Astrocyte of the spinal cord (primary cell): ENCODE data around the gene CTIF.

ENCODE experiments used
- DNase-seq: peaks from one replicate; pipeline ENCODE4 v3.0.0; 2011; ENCODE audit warnings: low read depth, low spot score
- H3K4me3 ChIP-seq: 2 replicates; pipeline ENCODE4 v1.5.1; 2011; ENCODE audit warnings: low read depth, mild to moderate bottlenecking, low read length, moderate library complexity
- CTCF ChIP-seq: IDR thresholded peaks from 2 replicates; pipeline ENCODE4 v1.5.1; 2012; ENCODE audit warnings: low read depth, mild to moderate bottlenecking, low read length, inconsistent platforms
- in situ Hi-C: cut with HindIII; loops from 2 replicates; pipeline ENCODE4 v1.10.0; 2017; ENCODE audit warnings: low sequenced_read_pairs

Gene CTIF

GRCh38 chr18:48615566-48616401 is 77.0 kb downstream of the CTIF start:
- DNase-seq = no peak
- no peak for TF ChIP-seq CTCF
- H3K4me3 ChIP-seq = no peak overlapping the region
- in situ Hi-C loops = no loop called here

DNA sequence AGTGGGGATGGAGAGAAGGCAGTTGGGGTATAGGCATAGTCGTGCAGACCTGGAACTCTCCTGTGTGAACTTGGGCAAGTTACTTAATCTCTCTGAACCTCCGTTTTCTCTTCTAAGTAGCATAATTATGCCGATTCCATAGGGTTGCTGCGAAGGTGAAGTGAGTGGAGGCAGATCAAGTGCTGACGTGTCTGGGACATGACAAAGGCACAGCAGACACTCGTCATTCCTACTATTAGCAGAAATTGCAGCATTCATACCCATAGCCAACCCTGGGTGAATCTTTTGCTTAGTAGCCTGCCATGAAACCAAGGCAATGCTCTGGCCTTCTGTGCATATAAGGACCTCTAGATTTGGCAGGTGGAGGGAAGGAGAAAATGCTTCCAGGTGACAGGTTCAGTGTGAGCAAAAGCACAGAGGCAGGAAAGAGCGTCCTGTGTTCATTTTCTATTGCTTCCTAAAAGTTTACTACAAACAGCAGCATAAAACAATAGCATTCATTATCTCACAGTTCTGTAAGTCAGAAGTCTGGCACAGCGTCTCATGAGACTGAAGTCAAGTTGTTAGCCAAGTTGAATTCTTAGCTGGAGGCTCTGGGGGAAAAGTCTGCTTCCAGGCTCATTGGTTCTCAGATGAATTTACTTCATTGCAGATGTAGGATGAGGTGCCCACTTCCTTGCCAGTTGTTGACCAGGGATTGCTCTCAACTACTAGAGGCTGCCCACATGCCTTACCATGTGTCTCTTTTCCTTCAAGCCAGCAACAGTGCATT is 77.8 kb downstream of the CTIF start:
- TF ChIP-seq CTCF = no peak
- no peak overlapping the region for H3K4me3 ChIP-seq
- no peak for DNase-seq
- in situ Hi-C loops = no loop called here

GRCh38 chr18:48617844-48618497 is 79.1 kb downstream of the CTIF start:
- DNase-seq = no peak
- in situ Hi-C loops = no loop called here
- TF ChIP-seq CTCF = no peak
- H3K4me3 ChIP-seq = no peak overlapping the region

- no peak overlapping the region for H3K4me3 ChIP-seq
- in situ Hi-C loops = no loop called here
- TF ChIP-seq CTCF = no peak
- no peak for DNase-seq
Measured at GRCh38 chr18:48619016-48619415, 80.2 kb downstream of the CTIF start.

- TF ChIP-seq CTCF = no peak
- no peak for DNase-seq
- no peak overlapping the region for H3K4me3 ChIP-seq
- in situ Hi-C loops = no loop called here
Measured at GRCh38 chr18:48619501-48619900, 80.7 kb downstream of the CTIF start.

GRCh38 chr18:48620071-48620470 is 81.2 kb downstream of the CTIF start:
- TF ChIP-seq CTCF = no peak
- H3K4me3 ChIP-seq = no peak overlapping the region
- in situ Hi-C loops = no loop called here
- no peak for DNase-seq
